Ovary (tissue), 9 donors: ENCODE results near the gene FMN1. TPM values are rescaled to one million over a fixed set of nuclear protein-coding genes. Genes with fewer than 3 reads are reported as not detected.

Experiments used
- DNase-seq, 5 donors: peaks; one replicate each; pipeline ENCODE4 v3.0.0-alpha.2; 2019 to 2020
- H3K27ac ChIP-seq, 2 donors: fragments of 200-600 bp; one replicate each; pipeline versions ENCODE4 v1.5.1 to v1.8.0; 2019 to 2022
- H3K27me3 ChIP-seq: fragments of 200-600 bp; one replicate; pipeline ENCODE4 v1.8.0; 2022
- H3K36me3 ChIP-seq: fragments of 200-600 bp; sonication (generic); one replicate; pipeline ENCODE4 v1.5.1; 2019
- H3K4me1 ChIP-seq: one replicate; pipeline ENCODE4 v1.8.1; 2013; ENCODE audit warnings: mild to moderate bottlenecking, moderate library complexity; ENCODE audit not compliant: insufficient read depth
- H3K4me3 ChIP-seq: fragments of 200-600 bp; sonication (generic); one replicate; pipeline ENCODE4 v1.5.1; 2017
- H3K9me3 ChIP-seq, 2 donors: fragments of 200-600 bp in 1 of 2; sonication (generic) in 1 of 2; one replicate each; pipeline versions ENCODE4 v1.5.1 to v1.8.1; 2013 to 2019; ENCODE audit warnings: mild to moderate bottlenecking in 1 of 2, moderate library complexity in 1 of 2
- CTCF ChIP-seq, 3 donors: fragments of 450-650 bp in 2 of 3; fragments of 200-600 bp in 1 of 3; IDR thresholded peaks; one replicate each; pipeline versions ENCODE4 v1.5.1 to v1.8.0; 2016 to 2022; ENCODE audit warnings: antibody characterized with exemption in 3 of 3, mild to moderate bottlenecking in 1 of 3
- EP300 ChIP-seq: sonication (generic); formaldehyde crosslinking; IDR thresholded peaks from one replicate; pipeline ENCODE4 v1.6.1; 2017; ENCODE audit warnings: antibody characterized with exemption
- POLR2A ChIP-seq: fragments of 450-650 bp; IDR thresholded peaks from one replicate; pipeline ENCODE4 v1.6.1; 2017; ENCODE audit warnings: antibody characterized with exemption, mild to moderate bottlenecking, moderate library complexity
- WGBS, 3 donors: extraction: QIAGEN DNeasy Blood & Tissue Kit in 1 of 3; methylation state at CpG; one replicate each; pipeline versions ENCODE4 v1.1.5 to v1.1.7; 2013 to 2017; 5-methylcytosine and 5-hydroxymethylcytosine counted together
- intact Hi-C, 4 donors: fragments of 100-400 bp; cut with DNase I; formaldehyde crosslinking; loops; one replicate each; pipeline versions ENCODE4 v1.11.0 to v1.15.1; 2022 to 2023
- polyA plus RNA-seq, 2 donors: library from polyadenylated mRNA; stranded (reverse); fragments of 200-250 nt in 1 of 2; fragments of 350-450 nt in 1 of 2; fragmentation: Illumina TruSeq in 1 of 2; extraction: RNeasy Lipid Tissue Mini Kit (QIAGEN cat#74804) in 1 of 2; gene quantifications; one replicate each; pipeline ENCODE4 v1.2.3, GENCODE V29; 2013 to 2014
- total RNA-seq, 7 donors: library from RNA; depleted of rRNA in 2 of 7; stranded (reverse); fragments of >200 nt in 2 of 7; fragmentation: NEBNext Ultra II Directional in 3 of 7; extraction: Animal tissue kit (Norgen Biotek cat#: 25700) in 3 of 7; gene quantifications; one replicate each; pipeline versions ENCODE4 v1.1.0 to v1.2.4, GENCODE V29; 2016 to 2023
- donor health status: DM: no; HTN: no; CAD: no; lungs with moderate emphysema.
- donor health status: DM: no; HTN: no; CAD: no.
- donor health status: Bipolar disorder and iron deficiency.
- donor health status: DM: yes; HTN: yes; CAD: no.
- donor health status: DM: no; HTN: no; CAD: no.
- donor health status: DM: yes; HTN: yes; CAD: no.

Gene FMN1
- total and polyA plus RNA-seq, 9 donors, result 0.13 to 16.9 (median 2.6) TPM

GRCh38 chr15:33019354-33019981, 175.0 kb downstream of the FMN1 start:
- 94 to 95% (median 94%) methylated on average over 38 to 43 of the region's 43 CpGs for WGBS, 3 donors
- no peaks in the 10 kb centered on the region for H3K27me3 ChIP-seq
- DNase-seq, result no peak
- no peaks in the 10 kb centered on the region for H3K9me3 ChIP-seq
- H3K36me3 ChIP-seq, result no peaks in the 10 kb centered on the region
- no peak overlapping the region for H3K27ac ChIP-seq
- intact Hi-C loops, result no loop called here
- TF ChIP-seq EP300, result no peak
- no peak for TF ChIP-seq POLR2A
- no peak for TF ChIP-seq CTCF (IDR thresholded peaks at IDR 0.05)
- H3K4me1 ChIP-seq, result no peaks in the 10 kb centered on the region
- H3K4me3 ChIP-seq, result no peak overlapping the region

GRCh38 chr15:33016405-33017024, 178.0 kb downstream of the FMN1 start:
- no peak overlapping the region for H3K4me3 ChIP-seq
- TF ChIP-seq POLR2A, result no peak
- TF ChIP-seq CTCF (IDR thresholded peaks at IDR 0.05), result no peak
- no peak for TF ChIP-seq EP300
- no peaks in the 10 kb centered on the region for H3K36me3 ChIP-seq
- H3K27ac ChIP-seq, result no peak overlapping the region
- no peak for DNase-seq
- H3K27me3 ChIP-seq, result no peaks in the 10 kb centered on the region
- no peaks in the 10 kb centered on the region for H3K9me3 ChIP-seq
- intact Hi-C loops, result no loop called here
- 89 to 90% (median 89%) methylated on average over 10 of the region's 10 CpGs for WGBS, 3 donors
- H3K4me1 ChIP-seq, result no peaks in the 10 kb centered on the region

- H3K27me3 ChIP-seq, result no peaks in the 10 kb centered on the region
- intact Hi-C loops, result no loop called here
- no peak overlapping the region for H3K27ac ChIP-seq
- no peaks in the 10 kb centered on the region for H3K36me3 ChIP-seq
- WGBS, 3 donors, result 65 to 78% (median 76%) methylated on average over 1 of the region's 1 CpG
- H3K9me3 ChIP-seq, result no peaks in the 10 kb centered on the region
- no peak overlapping the region for H3K4me3 ChIP-seq
- no peaks in the 10 kb centered on the region for H3K4me1 ChIP-seq
- no peak for DNase-seq
- TF ChIP-seq CTCF (IDR thresholded peaks at IDR 0.05) (no peak), EP300 (no peak), POLR2A (no peak)
These were observed 179.9 kb downstream of the FMN1 start for GRCh38 chr15:33014586-33014985.

- Histone ChIP-seq H3K4me1 (no peaks in the 10 kb centered on the region), H3K9me3 (no peaks in the 10 kb centered on the region), H3K36me3 (no peaks in the 10 kb centered on the region), H3K27me3 (no peaks in the 10 kb centered on the region), H3K4me3 (no peak overlapping the region), H3K27ac (no peak overlapping the region)
- 62 to 78% (median 73%) methylated on average over 3 of the region's 3 CpGs for WGBS, 3 donors
- TF ChIP-seq POLR2A (no peak), EP300 (no peak), CTCF (IDR thresholded peaks at IDR 0.05) (no peak)
- intact Hi-C loops, result no loop called here
- no peak for DNase-seq
These were observed 180.6 kb downstream of the FMN1 start for GRCh38 chr15:33013827-33014445.
